ENCODE results near the gene SCFD2.

Gene SCFD2

DNA sequence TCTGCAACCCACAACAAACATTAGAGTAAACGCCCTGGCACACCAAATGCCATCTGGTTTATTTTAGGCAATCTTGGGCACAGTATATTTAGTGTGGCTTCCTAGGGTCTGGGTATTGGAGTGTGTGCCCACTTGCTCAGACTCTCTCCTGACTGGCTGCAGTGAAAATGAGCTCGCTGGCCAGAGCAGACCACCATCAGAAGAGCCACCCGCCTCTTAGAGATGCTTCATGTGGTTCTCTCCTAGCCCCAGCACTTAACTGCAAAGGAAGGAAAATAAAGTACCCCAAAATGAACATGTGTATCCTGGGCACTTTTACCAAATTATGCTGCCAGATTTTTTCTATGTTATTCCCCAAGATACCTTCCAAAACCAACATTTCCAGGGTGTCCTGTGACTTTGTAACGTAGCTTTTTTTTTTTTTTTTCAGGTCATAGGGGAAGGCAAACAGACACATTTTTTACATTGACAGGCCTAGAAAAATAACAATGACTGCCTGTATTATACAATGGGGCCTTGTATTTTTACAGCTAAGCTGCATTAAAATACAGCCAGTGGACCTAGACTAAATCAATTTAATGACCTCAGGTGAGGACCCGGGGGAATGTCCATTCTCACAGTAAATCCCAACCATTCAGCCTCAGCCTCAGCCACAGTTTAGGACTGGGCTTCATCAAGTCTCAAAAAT is 310.0 kb downstream of the SCFD2 start:
- no peak for TF ChIP-seq CTCF (IDR thresholded peaks at IDR 0.05; ENCODE audit: low read depth, low read length, missing control alignments)
- in situ Hi-C loops (cut with HindIII; ENCODE audit: low sequenced_read_pairs) = no loop called here
- DNase-seq (ENCODE audit: low read depth) = no peak
- no peak overlapping the region for H3K4me3 ChIP-seq (ENCODE audit: low read depth, low read length)

- no peak for TF ChIP-seq CTCF (IDR thresholded peaks at IDR 0.05; ENCODE audit: low read depth, low read length, missing control alignments)
- in situ Hi-C loops (cut with HindIII; ENCODE audit: low sequenced_read_pairs) = no loop called here
- H3K4me3 ChIP-seq (ENCODE audit: low read depth, low read length) = no peak overlapping the region
- DNase-seq (ENCODE audit: low read depth) = peak; percentile 88
Observed at GRCh38 chr4:53055274-53055673, 310.6 kb downstream of the SCFD2 start.

DNA sequence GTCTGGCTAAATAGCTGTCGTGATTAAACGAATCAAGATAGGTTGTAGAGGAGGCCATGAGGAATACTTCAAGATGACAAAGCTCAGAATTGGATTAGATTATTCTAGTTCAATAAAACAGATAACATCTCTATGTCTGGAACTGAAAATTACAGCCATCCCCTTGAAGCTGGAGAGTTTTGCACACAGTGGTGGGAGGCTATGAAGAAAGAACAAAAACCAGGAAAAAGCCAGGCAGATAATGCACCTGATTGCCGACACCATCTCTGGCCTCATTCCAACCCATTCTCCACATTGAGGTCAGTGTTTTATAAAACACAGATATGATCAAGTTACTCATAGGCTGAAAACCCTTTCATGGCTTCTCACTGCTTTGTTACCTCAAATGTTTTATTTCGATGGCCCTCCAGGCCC is 315.5 kb downstream of the SCFD2 start:
- H3K4me3 ChIP-seq (ENCODE audit: low read depth, low read length) = no peak overlapping the region
- in situ Hi-C loops (cut with HindIII; ENCODE audit: low sequenced_read_pairs) = no loop called here
- no peak for DNase-seq (ENCODE audit: low read depth)
- TF ChIP-seq CTCF (IDR thresholded peaks at IDR 0.05; ENCODE audit: low read depth, low read length, missing control alignments) = no peak

- in situ Hi-C loops (cut with HindIII; ENCODE audit: low sequenced_read_pairs) = no loop called here
- H3K4me3 ChIP-seq (ENCODE audit: low read depth, low read length) = no peak overlapping the region
- DNase-seq (ENCODE audit: low read depth) = no peak
- no peak for TF ChIP-seq CTCF (IDR thresholded peaks at IDR 0.05; ENCODE audit: low read depth, low read length, missing control alignments)
Observed at GRCh38 chr4:53049528-53049927, 316.3 kb downstream of the SCFD2 start.

DNA sequence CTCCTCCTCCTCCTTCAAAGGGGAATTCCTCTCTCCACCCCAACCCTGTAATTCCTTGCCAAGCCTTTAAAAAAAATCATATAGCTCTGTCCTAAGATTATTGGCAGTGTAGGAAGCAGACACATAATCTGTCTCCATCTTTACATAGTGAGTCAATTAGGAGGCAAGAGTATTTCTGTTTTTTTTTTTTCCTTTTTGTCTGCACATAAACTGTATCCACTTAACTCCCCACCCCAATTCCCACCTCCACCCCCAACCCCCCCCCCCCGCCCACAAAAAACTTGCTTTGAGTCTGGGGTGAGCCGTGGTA is 321.3 kb downstream of the SCFD2 start:
- no peak for DNase-seq (ENCODE audit: low read depth)
- in situ Hi-C loops (cut with HindIII; ENCODE audit: low sequenced_read_pairs) = no loop called here

GRCh38 chr4:53043891-53044650 is 321.8 kb downstream of the SCFD2 start:
- H3K4me3 ChIP-seq (ENCODE audit: low read depth, low read length) = no peak overlapping the region
- in situ Hi-C loops (cut with HindIII; ENCODE audit: low sequenced_read_pairs) = no loop called here
- TF ChIP-seq CTCF (IDR thresholded peaks at IDR 0.05; ENCODE audit: low read depth, low read length, missing control alignments) = no peak
- DNase-seq (ENCODE audit: low read depth) = no peak

More for the DNA sequence above, 321.3 kb downstream of the SCFD2 start:
- TF ChIP-seq CTCF (IDR thresholded peaks at IDR 0.05; ENCODE audit: low read depth, low read length, missing control alignments) = no peak
- no peak overlapping the region for H3K4me3 ChIP-seq (ENCODE audit: low read depth, low read length)
